Measurements from ENCODE around the gene KIF16B.

KIF16B gene

GRCh38 chr20:16352321-16352720, 220.9 kb downstream of the KIF16B start:
- no peak for DNase-seq (ENCODE audit: low spot score)

DNA sequence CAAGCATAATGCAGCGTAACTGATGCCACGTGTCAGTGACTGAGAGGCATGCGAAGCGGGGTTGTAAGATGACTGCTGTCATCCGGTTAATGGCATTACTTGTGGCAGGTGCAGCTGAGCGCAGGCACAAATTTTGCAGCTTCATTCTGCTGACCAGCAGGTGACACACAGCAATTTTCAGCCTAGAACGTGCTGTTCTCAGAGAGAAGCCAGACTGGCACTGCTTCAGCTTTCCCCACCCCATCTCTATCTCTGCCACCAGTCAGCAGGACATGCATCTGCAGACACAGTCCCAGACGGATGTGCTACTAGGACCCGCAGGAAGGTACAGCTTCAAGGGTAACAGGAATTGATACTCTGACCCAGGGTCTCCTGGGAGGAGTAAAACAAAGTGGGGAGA, 221.8 kb downstream of the KIF16B start:
- DNase-seq (ENCODE audit: low spot score) = no peak

GRCh38 chr20:16350465-16350864, 222.8 kb downstream of the KIF16B start:
- DNase-seq (ENCODE audit: low spot score) = no peak

GRCh38 chr20:16349523-16350260, 223.6 kb downstream of the KIF16B start:
- no peak for DNase-seq (ENCODE audit: low spot score)

GRCh38 chr20:16346956-16347355, 226.3 kb downstream of the KIF16B start:
- DNase-seq (ENCODE audit: low spot score) = no peak

DNA sequence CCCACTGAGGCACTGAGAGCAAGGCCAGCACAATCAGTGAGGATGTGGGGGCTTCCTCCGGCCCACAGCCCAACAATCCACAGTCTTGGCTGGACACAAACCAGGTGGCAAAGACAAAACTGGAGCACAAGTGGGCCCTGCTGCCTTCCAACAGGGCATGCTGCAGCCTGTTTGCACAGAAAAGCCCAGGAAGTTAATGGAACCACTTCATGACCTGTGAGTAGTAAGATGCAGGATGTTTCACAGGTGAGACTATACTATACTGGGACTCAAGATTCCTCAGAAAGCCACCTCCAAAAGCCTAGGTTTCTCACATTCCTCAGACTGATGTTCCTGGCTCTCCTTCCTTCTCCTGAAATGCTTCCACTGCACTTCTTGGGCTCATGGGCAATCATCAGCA, 235.5 kb downstream of the KIF16B start:
- no peak for DNase-seq (ENCODE audit: low spot score)

- DNase-seq (ENCODE audit: low spot score) = no peak
Measured at GRCh38 chr20:16327606-16328005, 245.6 kb downstream of the KIF16B start.

DNA sequence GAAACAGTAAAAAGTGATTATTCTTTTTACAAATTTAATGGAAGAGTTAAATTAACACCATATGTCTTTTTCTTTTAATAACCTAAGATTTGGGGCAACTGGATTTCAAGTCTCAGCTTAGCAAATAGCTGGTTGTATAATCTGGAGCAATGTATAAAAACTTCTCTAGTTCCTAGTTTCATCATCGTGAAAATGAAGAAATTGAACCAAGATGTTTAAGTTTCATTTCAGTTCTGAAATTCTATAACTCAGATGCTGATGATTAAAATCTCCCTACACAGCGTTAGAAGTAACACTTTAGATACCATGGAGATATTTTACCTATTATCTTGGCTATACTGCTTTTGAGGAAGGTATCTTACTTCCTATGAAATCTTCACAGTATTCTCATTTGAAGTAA, 252.0 kb downstream of the KIF16B start:
- no peak for DNase-seq (ENCODE audit: low spot score)

GRCh38 chr20:16317445-16318362, 255.5 kb downstream of the KIF16B start:
- no peak for DNase-seq (ENCODE audit: low spot score)

DNA sequence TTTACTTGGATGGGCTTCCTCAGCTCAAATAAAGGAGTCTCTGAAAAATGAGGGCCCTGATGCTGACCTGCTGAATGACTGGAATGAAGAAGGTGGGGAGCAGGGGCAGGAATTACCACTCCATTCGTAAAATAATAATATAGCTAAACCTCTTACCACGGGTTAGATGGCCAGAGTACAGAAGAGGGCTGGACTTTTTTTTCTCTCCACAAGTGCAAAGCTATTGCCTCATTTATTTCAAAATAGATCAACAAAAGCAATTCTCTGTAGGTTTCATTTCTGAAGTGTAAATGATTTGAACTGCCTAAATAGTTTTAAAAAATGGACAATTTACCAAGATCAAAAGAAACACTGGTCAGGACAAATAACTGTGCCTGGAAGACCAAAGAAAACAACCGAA, 256.7 kb downstream of the KIF16B start:
- DNase-seq (ENCODE audit: low spot score) = no peak

DNA sequence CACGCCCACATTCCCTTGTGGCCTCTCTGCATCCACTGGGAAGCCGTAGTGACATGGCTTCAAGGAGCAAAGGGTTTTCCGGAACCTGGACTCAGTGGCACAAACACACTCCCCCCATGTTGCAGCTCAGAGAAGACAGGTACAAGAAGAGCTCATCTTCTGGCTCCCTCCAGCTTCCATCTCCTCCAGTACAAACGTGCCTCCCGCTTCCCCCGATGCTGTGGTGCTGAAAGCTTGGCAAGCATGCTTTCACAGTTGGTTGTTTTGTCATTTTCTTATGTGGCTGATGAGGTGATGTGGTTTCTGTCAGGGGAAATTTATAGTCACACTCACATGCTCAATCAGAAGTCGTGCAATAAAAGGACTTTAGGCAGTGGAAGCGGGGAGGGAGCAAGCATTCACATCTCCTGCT, 258.5 kb downstream of the KIF16B start:
- DNase-seq (ENCODE audit: low spot score) = no peak

DNA sequence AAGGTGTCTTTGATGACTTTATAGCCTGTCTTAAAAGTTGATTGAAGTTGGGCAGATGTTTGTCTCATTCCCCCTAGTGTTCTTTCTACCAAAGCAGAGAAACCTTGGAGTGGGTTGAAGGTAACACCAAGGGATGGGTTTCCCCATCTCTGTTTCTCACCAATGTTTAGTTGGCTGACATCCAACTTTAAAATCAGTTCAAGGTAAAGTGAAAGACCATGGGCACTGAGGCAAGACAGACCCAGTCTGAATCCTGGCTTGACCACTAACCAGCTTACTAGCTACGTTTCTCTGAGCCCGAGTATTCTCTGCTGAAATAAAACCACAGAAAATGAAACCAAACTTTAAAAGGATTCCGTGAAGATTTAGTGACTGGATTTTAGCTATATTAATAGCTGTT, 258.9 kb downstream of the KIF16B start:
- DNase-seq (ENCODE audit: low spot score) = no peak

- DNase-seq (ENCODE audit: low spot score) = no peak
Measured at GRCh38 chr20:16313917-16314316, 259.3 kb downstream of the KIF16B start.

- DNase-seq (ENCODE audit: low spot score) = no peak
Measured at GRCh38 chr20:16312998-16313397, 260.2 kb downstream of the KIF16B start.

DNA sequence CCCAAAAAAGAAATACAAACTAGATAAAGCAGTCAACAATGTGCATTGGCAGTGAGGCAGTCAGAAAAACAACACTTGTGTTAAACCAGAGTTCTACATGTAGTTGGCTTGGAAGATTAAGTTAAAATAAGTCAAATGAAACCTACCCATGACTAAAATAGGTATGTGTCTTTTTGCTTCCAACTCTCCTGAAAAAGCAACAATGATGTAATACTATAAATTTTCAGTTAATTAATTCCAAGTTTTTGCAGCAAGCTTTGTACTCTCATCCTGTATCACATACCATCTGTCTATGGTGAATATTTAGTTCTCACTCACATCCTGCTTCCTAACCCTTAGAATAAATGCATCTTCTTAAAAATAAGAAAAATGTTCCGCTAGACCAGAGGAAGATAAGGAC, 261.5 kb downstream of the KIF16B start:
- DNase-seq (ENCODE audit: low spot score) = no peak

- DNase-seq (ENCODE audit: low spot score) = no peak
Measured at GRCh38 chr20:16308754-16309153, 264.5 kb downstream of the KIF16B start.

GRCh38 chr20:16302818-16303217, 270.4 kb downstream of the KIF16B start:
- DNase-seq (ENCODE audit: low spot score) = no peak

DNA sequence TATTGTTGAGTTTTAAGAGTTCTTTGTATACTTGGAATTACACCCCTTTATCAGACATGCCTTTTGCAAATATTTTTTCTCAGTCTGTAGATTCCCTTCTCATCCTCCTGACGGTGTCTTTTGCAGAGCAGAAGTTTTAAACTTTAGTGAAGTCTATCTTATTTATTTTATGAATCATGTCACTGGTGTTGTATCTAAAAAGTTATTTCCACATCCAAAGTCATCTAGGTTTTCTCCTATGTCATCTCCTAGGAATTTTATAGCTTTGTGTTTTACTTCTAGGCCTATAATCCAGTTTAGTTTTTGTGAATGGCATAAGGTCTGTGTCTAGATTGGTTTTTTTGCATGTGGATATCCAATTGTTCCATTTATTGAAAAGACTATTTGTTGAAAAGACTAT, 271.3 kb downstream of the KIF16B start:
- DNase-seq (ENCODE audit: low spot score) = no peak

DNA sequence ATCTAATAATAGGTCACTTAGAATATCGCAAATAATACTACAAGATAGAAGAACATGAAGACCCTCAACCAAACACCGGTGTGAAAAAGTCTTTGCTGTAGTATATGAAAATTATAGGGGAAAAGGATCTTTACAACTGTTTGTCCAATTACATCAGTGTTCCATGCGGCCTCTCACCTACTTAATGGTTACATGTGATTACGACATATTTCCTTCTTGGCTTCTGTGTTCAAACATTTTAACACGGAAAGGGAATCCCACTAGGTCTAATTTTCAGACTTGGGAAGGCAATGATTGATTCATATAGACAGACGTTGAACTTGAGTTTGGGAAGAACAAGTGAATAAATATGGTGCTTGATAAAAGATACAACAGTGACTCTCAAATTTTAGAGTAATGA, 273.4 kb downstream of the KIF16B start:
- DNase-seq (ENCODE audit: low spot score) = no peak

DNA sequence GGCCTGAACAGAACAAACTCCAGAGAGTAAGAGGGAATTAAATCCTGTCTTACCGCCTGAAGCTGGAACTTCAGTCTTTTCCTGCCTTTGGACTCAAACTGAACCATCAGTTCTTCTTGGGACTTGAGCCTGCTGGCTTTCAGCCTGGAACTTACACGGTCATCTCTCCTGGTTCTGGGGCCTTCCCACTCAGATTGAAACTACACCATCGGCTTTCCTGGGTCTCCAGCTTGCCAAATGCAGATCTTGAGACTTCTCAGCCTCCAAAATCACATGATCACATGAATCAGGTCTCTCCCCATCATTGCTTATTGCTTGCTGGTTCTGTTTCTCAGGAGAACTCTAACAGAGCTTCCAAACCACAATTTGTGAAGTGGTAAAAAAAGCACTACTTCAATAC, 276.3 kb downstream of the KIF16B start:
- DNase-seq (ENCODE audit: low spot score) = no peak

- no peak for DNase-seq (ENCODE audit: low spot score)
Measured at GRCh38 chr20:16295534-16295933, 277.7 kb downstream of the KIF16B start.

DNA sequence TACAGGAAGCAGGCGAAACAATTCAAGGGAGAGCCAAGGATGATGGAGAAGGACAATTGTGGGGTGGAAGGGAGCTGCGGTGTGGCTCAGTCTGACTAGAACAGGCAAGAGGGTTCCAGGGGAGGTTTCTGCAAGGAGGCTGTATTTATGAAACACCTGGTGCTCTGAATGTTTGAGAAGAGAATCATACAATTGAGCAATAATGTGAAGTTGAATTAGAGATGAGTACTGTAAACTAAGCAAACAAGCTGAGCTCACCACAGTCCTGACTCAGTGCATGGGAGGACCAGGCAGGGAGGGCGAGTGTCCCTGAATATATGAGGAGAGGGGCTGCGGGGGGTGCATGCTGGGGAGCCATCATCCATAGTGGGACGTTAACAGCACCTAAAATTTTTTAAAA, 279.7 kb downstream of the KIF16B start:
- no peak for DNase-seq (ENCODE audit: low spot score)

- no peak for DNase-seq (ENCODE audit: low spot score)
Measured at GRCh38 chr20:16292226-16292880, 280.9 kb downstream of the KIF16B start.

Measured in NAMALWA (cell line).